Vagina (tissue), 2 donors: ENCODE results near the gene MAPK7.

ENCODE experiments used
- CTCF ChIP-seq, 3 experiments: fragments of 450-650 bp in 2 of 3; fragments of 200-600 bp in 1 of 3; sonication (generic) in 1 of 3; IDR thresholded peaks; one replicate each; pipeline ENCODE4 v1.5.1; 2017 to 2019; ENCODE audit warnings: antibody characterized with exemption in 3 of 3, mild to moderate bottlenecking in 2 of 3, moderate library complexity in 2 of 3
- POLR2A ChIP-seq, 2 donors: fragments of 450-650 bp; IDR thresholded peaks; one replicate each; pipeline ENCODE4 v1.6.1; 2017; ENCODE audit warnings: antibody characterized with exemption in 2 of 2, mild to moderate bottlenecking in 2 of 2, moderate library complexity in 2 of 2
- POLR2AphosphoS5 ChIP-seq, 2 donors: sonication (generic); formaldehyde crosslinking; IDR thresholded peaks; one replicate each; pipeline ENCODE4 v1.9.0; 2017; ENCODE audit warnings: antibody characterized with exemption in 2 of 2, mild to moderate bottlenecking in 2 of 2, low read depth in 1 of 2; ENCODE audit not compliant: insufficient read depth in 1 of 2

GRCh38 chr17:19413761-19414160, 35.5 kb downstream of the MAPK7 start:
- no peak for TF ChIP-seq CTCF (IDR thresholded peaks at IDR 0.05)
- no peak for TF ChIP-seq POLR2A (IDR thresholded peaks at IDR 0.05)
- no peak for TF ChIP-seq POLR2AphosphoS5 (IDR thresholded peaks at IDR 0.05; ENCODE audit: insufficient read depth in 1 of 2, low read depth in 1 of 2)
